UCSD-AML1 (cell line): Measurements from ENCODE around the gene PLOD1.
A peak's percentile ranks its signal among the peaks of the same experiment; 100 is the strongest.
"Not testable (repeated sequence)": the region's sequence is repeated elsewhere in the genome, so short reads cannot be mapped to it uniquely, and the experiment has no call there.

ENCODE experiments used
- DNase-seq: peaks from one replicate; lab custom pipeline; 2025; ENCODE audit not compliant: unreplicated experiment; lab: John Stamatoyannopoulos, UW

PLOD1 gene

GRCh38 chr1:12005488-12006166, 71.1 kb downstream of the PLOD1 start:
- peak; percentile 17 for DNase-seq

GRCh38 chr1:12006167-12006921, 71.8 kb downstream of the PLOD1 start:
- no peak for DNase-seq

DNA sequence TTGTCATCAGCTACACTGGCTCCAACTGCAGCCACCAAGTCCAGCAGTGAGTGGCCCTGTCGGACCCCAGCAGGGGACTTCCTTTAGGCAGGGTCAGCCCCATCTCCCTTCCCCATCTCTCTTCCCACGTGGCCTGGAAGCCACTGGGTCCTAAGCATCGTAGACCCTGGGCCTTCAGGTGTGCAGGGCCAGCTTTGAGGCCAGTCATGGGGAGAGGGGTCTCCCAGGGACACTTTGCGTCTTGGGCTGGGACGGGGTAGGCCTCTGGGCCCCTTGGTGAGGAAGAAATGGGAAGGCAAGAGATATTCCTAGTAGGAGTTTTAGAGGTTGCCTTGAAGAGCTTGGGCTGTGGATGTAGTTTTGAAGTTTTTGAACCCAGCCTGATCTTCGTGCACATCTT, 72.7 kb downstream of the PLOD1 start:
- no peak for DNase-seq

- DNase-seq, result not testable (repeated sequence)
These were observed 73.8 kb downstream of the PLOD1 start for GRCh38 chr1:12008355-12008754.

- DNase-seq, result no peak
These were observed 74.9 kb downstream of the PLOD1 start for GRCh38 chr1:12009318-12009947.

DNA sequence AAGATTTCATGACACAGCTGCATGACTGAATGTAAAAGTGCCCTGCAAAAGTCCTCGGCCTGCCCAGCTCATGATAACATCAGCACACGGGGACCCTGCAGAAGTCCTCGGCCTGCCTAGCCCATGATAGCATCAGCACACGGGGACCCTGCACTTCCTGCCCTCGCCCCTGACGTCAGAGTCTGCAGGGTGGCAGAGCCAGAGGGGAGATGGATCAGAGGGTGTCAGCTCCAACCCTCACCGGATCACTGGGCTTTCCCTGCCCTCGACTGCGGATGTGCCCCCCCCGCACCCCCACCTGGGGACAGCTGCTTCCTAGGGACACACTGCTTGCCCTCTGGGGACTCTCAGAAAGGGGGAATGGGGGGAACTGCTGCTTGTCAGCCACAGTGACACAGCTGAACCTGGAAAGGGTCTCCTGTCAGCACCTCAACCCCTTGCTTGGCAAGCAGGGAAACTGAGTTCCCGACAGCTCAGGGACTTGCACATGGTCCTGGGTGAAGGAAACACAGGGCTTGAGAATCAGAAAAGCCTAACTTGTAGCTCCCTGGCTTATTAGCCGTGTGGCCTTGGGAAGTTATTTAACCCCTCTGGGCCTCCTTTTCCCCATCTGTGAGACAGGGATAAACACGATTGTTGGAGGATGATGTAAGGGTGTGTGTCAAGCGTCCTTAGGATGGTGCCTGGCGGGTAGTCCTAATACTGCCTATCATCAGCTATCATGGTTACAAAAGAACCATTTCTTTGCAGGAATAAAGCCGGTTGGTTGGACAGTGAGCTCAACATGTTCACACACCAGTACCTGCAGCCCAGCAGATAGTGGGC, 76.4 kb downstream of the PLOD1 start:
- DNase-seq, result no peak

GRCh38 chr1:12011998-12012397, 77.5 kb downstream of the PLOD1 start:
- DNase-seq, result no peak

DNA sequence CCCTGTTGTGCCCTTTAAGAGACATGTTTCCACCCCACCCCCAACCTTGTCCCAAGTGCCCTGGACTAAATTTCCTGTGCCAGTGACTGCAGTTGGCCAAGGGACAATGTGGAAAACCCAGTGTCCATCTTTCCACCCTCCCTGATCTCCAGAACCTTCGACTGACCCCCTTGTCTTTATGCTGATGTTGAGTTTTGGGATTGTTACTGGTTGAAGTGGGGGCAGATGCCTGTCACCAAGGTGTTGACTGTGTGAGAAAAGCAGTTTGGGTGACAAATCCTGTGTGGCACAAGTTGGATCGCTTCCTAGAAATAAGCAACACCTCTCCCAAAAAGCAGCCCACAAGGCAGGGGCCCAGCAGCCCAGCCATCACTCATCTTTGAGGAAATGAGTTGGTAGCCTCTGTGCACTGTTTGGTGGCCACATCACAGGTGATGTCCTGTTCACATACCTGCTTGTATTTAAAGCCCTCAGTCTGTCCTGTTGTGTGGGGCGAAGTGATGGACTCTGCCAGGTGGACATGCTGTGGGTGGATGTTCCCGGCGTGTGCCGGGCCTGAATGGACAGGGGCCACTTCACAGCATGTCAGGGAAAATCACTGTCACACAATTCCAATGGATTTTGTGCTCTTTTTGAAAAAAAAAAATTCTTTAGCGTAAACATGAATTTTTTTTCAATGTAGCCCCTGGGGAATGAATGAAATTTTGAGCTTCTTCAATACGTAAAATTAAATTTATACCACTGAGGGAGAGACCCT, 78.2 kb downstream of the PLOD1 start:
- DNase-seq, result no peak

DNA sequence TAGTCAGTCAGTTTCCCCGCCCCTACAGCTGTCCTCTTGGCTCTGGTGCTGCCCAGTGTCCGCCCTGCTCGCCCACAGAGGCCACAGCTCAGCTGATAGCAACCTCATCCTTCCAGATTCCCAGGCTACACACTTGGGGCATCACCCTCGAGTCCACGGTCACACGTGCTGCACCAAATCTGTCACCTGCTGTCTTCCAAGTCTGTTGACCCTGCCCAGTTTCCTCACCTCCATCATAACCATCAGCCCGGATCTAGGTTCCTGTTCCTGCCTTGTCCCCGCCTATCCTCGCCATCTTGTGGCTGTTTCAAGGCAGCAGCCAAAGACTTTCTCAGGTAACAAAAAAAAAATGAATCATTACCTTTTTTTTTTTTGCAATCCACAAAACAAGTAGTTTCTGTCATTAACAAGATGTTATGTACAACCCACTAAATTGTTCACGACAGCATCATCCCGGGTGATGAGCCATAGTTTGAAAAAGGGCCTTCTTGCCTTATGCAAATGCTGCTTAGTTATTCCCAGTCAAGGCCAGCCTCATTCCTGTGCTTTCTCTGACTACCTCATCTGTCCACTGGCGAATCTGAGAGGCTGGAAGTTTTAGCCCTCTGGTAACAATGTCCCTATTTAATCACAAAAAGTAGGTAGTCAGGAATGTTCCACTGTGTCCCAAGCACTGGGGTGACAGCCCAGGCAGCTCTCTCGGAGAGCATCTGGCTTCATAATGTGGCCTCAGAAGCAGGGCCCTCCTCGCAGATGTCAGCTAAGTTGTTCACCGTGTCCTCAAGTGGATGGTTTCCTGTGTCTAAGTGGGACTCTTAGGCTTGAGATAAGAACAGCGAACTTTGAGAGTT, 79.8 kb downstream of the PLOD1 start:
- DNase-seq, result no peak

- no peak for DNase-seq
These were observed 80.5 kb downstream of the PLOD1 start for GRCh38 chr1:12015001-12015491.

- no peak for DNase-seq
These were observed 81.0 kb downstream of the PLOD1 start for GRCh38 chr1:12015499-12015898.

DNA sequence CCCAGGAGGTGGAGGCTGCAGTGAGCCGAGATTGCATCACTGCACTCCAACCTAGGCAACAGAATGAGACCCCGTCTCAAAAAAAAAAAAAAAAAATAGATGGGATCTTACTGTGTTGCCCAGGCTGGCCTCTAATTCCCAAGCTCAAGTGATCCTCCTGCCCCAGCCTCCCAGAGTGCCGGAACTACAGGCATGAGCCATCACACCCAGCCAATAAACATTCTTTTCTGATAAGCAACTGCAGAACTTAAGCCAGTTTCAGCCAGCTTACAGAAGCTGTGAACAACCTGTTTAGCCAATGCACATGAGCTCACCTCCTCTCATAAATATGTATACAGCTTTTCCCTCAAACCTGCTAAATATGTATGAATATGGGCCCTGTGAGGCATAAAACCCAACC, 81.7 kb downstream of the PLOD1 start:
- DNase-seq, result no peak

DNA sequence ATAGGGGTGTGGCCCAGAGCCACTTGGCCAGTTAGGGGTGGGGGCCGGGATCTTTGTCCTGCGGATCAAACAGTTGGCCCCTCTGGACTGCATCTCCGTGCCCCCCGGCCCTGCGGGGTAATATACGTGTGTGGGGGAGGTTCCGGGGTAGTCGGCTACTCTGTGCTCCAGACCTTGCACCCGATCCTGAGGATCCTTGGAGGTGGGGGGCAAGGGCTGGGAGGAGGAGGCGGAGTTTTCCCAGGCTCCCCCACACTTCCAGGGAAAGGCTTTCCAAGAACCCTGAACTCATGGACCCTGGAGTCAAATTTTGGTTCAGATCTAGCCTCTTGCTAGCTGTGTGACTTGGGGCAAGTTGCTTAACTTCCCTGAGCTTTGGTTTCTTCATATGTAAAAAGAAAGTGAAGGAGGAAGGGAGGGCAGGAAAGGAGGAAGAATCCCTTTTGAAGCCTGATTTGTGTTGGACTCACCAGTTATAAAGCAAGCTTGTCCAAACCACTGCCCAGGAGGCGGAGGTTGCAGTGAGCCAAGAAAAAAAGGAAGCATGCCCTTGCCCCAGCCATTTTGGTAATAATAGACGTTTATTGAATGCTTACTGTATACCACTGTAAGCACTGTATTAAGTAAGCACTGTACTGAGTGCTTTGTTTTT, 85.5 kb downstream of the PLOD1 start:
- DNase-seq, result no peak

DNA sequence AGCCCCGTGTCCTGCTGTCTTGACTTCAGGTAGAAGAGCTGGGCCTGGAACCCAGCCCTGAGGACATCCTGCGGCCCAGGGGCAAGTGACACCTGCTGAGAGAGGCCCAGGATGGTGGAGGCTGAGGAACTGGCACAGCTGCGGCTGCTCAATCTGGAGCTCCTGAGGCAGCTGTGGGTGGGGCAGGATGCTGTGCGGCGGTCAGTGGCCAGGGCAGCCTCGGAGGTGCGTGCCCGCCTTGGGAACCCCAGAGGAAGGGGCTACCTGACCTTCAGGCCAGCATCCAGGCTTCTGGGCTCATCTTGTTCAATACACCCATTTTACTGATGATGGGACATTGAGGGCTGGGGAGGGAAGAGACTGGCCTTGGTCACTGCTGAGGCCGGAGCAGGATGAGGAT, 87.1 kb downstream of the PLOD1 start:
- DNase-seq, result no peak

DNA sequence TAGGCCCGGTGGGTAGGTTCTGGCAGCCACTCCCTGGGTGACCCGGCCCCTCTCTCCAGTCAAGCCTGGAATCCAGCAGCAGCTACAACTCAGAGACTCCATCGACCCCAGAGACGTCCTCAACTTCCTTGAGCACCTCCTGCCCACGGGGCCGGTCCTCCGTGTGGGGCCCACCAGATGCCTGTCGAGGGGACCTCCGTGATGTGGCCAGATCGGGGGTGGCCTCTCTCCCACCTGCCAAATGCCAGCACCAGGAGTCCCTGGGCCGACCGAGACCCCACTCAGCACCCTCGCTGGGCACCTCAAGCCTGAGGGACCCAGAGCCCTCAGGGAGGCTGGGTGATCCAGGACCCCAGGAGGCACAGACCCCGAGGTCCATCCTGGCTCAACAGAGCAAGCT, 87.5 kb downstream of the PLOD1 start:
- no peak for DNase-seq
